Cardiac fibroblast (primary cell): ENCODE measurements around the gene BCL11B.

Source experiments
- DNase-seq, 2 donors: peaks; one replicate each; pipeline versions ENCODE4 v3.0.0 to v3.0.0-alpha.2; 2010; ENCODE audit warnings: low read depth in 2 of 2
- H3K4me3 ChIP-seq, 2 donors: replicated peaks in 1 of 2; 1 replicate in 1 of 2; 2 replicates in 1 of 2; pipeline ENCODE4 v1.5.1; 2011; ENCODE audit warnings: low read depth in 2 of 2, low read length in 2 of 2, mild to moderate bottlenecking in 2 of 2, moderate library complexity in 1 of 2
- TF ChIP-seq, protein P1 (sequence below): IDR thresholded peaks from one replicate; pipeline ENCODE4 v1.5.1; 2011; ENCODE audit warnings: low read depth, mild to moderate bottlenecking, low read length, inconsistent platforms

Gene BCL11B

DNA sequence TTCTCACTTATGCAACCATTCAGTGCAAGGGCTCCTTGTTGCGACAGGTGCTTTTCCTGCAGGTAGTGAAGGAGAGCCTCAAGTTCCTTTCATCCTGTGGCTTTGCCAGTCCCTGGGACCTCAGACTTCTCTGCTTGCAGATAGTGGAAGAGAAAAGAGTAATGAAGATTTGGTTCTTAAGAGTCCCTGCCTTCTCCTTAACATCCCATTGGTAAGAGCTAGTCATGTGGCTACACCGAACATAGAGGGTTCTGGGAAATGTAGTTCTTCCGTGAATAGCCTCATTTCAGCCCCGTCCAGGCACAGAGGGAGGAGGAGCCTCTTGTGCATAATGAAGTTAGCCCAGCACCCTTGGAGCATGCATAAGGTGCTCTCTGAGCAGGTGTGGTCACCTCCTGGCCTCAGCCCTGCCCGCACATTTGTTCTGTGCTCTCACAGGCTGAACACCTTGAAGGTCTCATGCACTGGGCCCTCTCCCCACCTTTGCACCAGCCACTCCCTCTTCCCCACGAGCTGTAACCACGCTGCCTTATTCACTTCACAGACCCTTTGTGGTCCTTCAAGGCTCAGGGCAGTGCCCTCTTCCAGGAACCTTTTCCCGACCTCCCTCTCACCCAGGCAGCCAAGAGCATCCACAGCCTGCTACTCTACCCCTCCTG, 134.0 kb downstream of the BCL11B start:
- no peak for DNase-seq
- TF ChIP-seq, protein P1, sequence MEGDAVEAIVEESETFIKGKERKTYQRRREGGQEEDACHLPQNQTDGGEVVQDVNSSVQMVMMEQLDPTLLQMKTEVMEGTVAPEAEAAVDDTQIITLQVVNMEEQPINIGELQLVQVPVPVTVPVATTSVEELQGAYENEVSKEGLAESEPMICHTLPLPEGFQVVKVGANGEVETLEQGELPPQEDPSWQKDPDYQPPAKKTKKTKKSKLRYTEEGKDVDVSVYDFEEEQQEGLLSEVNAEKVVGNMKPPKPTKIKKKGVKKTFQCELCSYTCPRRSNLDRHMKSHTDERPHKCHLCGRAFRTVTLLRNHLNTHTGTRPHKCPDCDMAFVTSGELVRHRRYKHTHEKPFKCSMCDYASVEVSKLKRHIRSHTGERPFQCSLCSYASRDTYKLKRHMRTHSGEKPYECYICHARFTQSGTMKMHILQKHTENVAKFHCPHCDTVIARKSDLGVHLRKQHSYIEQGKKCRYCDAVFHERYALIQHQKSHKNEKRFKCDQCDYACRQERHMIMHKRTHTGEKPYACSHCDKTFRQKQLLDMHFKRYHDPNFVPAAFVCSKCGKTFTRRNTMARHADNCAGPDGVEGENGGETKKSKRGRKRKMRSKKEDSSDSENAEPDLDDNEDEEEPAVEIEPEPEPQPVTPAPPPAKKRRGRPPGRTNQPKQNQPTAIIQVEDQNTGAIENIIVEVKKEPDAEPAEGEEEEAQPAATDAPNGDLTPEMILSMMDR, result no peak
- no peak overlapping the region for H3K4me3 ChIP-seq

DNA sequence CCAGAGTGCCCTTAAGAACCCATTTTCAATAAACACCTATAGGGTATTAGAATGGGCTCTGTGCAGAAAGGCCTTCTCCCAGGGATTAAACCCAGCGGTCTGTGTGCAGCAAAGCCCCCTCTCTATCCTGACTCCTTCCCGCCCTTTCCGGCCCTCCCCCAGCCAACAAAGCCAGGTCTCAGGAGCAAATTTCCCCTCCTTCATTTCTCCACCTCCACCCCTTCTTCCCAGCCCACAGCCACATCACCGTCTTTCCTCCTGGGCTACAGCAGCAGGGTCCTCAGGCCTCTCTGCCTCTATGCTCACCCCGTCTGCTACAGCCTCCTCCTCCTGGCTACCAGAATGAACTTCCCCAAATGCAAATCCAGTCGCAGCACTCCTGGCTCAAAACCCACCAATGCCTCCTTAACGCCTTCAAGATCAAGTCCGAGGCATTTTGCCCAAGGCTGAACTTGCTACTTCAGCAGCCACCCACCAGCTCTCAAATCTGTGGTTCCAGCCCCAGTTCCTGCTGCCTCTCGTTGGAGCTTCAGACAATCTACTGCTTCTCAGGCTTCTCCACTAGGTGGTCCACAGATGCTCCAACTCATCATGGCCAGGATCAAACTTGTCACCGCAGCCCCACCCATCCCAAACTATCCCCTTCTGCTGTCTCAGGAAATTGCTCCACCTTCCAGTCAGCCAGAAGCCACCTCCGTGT, 134.8 kb downstream of the BCL11B start:
- TF ChIP-seq, protein P1, result no peak
- no peak overlapping the region for H3K4me3 ChIP-seq
- no peak for DNase-seq

DNA sequence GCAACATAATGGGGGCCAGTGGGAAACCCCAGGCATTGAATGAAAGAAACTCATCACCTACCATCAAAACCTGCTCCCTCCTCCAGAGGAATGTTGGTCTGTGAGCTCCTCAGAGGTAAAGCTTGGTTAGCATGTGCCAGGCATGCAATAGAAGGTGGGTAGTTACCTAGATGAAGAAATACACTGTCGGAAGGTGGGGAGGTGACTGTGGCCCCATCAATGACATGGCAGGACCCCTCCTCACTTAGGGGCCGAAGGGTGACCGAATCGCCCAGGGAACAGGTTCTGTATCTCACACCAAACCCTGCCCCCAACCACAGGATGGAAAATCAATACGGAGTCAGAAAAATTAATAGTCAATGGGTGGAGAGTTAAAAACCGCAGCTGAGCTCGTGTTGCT, 135.6 kb downstream of the BCL11B start:
- DNase-seq, result no peak
- H3K4me3 ChIP-seq, result no peak overlapping the region
- TF ChIP-seq, protein P1, result no peak

DNA sequence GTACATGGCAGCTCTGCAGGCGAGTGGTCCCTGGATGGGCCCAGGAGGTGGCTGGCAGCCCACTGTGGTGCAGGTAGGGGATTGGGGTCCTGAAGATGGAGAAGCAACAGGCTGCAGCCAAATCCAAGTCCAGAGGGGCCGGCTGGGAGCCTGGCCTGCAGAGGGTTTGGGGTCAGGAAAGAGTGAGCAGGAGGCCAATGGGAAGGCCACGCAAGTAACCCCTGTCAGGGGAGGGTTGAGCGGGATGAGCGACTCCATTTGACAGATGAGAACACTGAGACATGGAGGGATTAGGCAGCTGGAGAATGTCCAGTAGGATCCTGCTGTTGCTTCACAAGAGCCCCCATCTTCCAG, 136.0 kb downstream of the BCL11B start:
- no peak overlapping the region for H3K4me3 ChIP-seq
- no peak for DNase-seq
- TF ChIP-seq, protein P1, result no peak

DNA sequence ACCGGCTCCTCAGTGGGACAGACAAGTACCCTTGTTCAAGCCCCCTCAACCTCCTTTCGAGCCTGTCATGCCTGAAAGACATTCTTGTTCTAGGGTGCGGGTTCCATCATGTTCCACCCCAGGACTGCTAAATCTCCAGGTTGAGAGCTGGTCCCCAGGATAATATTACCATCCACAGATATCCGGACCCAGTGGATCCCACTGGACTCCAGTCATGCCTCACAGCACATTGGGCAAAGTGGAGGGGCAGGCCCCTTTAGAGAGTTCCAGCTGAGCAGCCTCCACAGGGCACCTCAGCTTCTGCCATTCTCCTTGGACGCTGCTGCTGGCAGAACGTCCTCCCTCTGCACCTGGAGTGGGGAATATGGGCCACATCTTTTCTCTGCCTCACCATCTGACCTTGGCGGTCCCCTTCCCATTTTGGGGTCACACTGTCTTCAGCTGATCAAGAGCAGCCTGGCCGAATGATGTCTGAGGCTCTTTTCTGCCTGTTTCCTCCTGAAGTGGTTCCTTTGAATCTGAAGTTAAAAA, 137.4 kb downstream of the BCL11B start:
- no peak for DNase-seq
- TF ChIP-seq, protein P1, result no peak
- no peak overlapping the region for H3K4me3 ChIP-seq

DNA sequence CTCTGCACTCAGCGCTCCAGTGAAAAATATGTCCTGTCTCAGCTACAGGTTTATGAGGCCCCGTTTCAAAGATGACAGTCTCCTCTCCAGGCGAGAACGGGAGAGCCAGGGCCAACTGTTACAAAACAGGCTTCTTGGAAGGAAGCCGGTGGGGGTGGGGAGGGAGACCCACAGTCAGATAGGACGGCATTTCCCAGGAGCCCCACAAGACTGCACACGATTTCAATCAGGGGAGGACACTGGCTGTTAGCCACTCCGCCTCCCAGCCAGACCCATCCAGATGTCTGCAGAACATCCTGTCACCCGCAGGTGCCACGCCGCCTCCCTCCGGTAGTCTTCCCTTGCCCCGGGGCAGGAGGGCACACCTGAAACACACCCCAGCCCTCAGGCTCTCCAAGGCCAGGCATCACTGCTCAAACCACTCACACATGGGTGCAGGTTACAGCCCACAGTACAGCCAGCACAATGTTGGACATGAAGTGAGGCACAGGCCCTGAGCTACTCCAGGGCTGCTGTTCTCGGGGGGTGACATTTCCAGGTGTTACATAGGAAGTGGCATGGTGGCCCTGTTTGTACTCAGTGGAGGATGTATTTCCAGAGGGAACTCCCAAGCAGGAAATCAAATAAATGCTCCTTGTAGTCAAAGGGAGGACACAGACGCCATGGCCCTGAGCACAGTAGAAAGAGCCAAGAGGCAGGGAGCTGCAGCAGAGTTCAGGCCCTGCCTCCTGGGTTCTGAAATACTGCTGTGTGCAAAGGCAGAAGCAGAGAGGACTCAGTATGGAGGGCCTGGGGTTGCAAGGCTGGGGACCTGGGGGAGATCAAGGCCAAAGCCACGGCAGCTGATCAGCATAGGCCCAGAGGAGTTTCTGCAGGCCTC, 138.1 kb downstream of the BCL11B start:
- TF ChIP-seq, protein P1, result no peak
- H3K4me3 ChIP-seq, result no peak overlapping the region
- no peak for DNase-seq
